Nephron (organoid): ENCODE data around the gene ERGIC3.
A peak's percentile ranks its signal among the peaks of the same experiment; 100 is the strongest.

Experiments used
- H3K27ac Mint-ChIP-seq, 3 experiments: 2 replicates each; pipeline ENCODE4 v1.8.0; 2020; ENCODE audit warnings: mixed read lengths in 3 of 3, mild to moderate bottlenecking in 2 of 3, moderate library complexity in 1 of 3
- H3K27me3 Mint-ChIP-seq: 2 replicates; pipeline ENCODE4 v1.8.0; 2021; ENCODE audit warnings: low read depth, mild to moderate bottlenecking, moderate library complexity, mixed read lengths
- H3K36me3 Mint-ChIP-seq: 2 replicates; pipeline ENCODE4 v1.8.0; 2020; ENCODE audit warnings: low read depth, mixed read lengths
- H3K4me1 Mint-ChIP-seq: 2 replicates; pipeline ENCODE4 v1.8.0; 2020; ENCODE audit warnings: mixed read lengths
- H3K4me3 Mint-ChIP-seq, 3 experiments: 2 replicates each; pipeline ENCODE4 v1.8.0; 2020; ENCODE audit warnings: mild to moderate bottlenecking in 3 of 3, mixed read lengths in 3 of 3, moderate library complexity in 2 of 3
- H3K9me3 Mint-ChIP-seq: 2 replicates; pipeline ENCODE4 v1.8.0; 2020; ENCODE audit warnings: mixed read lengths
- CTCF ChIP-seq, 3 experiments: fragments of 200-600 bp; sonication (generic); IDR thresholded peaks; one replicate each; pipeline ENCODE4 v1.5.0; 2021; ENCODE audit warnings: antibody characterized with exemption in 3 of 3; ENCODE audit not compliant: unreplicated experiment in 3 of 3

The ERGIC3 gene

DNA sequence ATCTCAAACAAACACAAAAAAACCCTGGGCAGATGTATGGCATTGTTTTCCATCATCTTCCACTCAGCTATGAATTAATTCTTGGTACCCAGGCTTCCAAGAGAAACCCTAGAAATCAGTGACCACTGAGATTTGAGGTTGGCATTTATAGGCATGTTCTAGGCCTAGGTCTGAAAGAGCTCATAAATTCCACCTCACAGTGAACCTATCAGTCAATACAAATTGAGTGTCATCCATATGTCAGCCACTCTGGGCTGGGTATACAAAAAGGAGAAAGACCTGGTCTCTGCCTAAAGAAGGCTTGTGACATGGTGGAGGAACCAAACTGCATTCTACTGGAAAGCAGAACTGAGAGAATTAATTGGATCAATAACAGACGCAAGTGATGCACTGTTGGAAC is 42.6 kb upstream of the ERGIC3 start:
- H3K27me3 Mint-ChIP-seq: no peaks in the 10 kb centered on the region
- no peak overlapping the region for H3K27ac Mint-ChIP-seq
- peaks cover 76% of the 10 kb centered on the region for H3K36me3 Mint-ChIP-seq
- H3K9me3 Mint-ChIP-seq: no peaks in the 10 kb centered on the region
- no peak for TF ChIP-seq CTCF (IDR thresholded peaks at IDR 0.05; ENCODE audit: unreplicated experiment in 3 of 3)
- peaks cover 55% of the 10 kb centered on the region for H3K4me1 Mint-ChIP-seq
- H3K4me3 Mint-ChIP-seq: no peak overlapping the region

GRCh38 chr20:35502352-35502751 is 39.5 kb upstream of the ERGIC3 start:
- Mint-ChIP-seq H3K27me3 (no peaks in the 10 kb centered on the region), H3K4me3 (no peak overlapping the region), H3K9me3 (no peaks in the 10 kb centered on the region), H3K4me1 (peaks cover 39% of the 10 kb centered on the region), H3K27ac (no peak overlapping the region), H3K36me3 (peaks cover 77% of the 10 kb centered on the region)
- no peak for TF ChIP-seq CTCF (IDR thresholded peaks at IDR 0.05; ENCODE audit: unreplicated experiment in 3 of 3)

DNA sequence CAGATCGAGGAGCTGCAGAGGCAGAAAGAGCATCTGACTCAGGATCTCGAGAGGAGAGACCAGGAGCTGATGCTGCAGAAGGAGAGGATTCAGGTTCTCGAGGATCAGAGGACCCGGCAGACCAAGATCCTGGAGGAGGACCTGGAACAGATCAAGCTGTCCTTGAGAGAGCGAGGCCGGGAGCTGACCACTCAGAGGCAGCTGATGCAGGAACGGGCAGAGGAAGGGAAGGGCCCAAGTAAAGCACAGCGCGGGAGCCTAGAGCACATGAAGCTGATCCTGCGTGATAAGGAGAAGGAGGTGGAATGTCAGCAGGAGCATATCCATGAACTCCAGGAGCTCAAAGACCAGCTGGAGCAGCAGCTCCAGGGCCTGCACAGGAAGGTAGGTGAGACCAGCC is 38.6 kb upstream of the ERGIC3 start:
- TF ChIP-seq CTCF (IDR thresholded peaks at IDR 0.05; ENCODE audit: unreplicated experiment in 3 of 3): no peak
- H3K27ac Mint-ChIP-seq: peak overlapping the region in 1 of 3 experiments; percentile 22
- no peaks in the 10 kb centered on the region for H3K27me3 Mint-ChIP-seq
- H3K36me3 Mint-ChIP-seq: peaks cover 75% of the 10 kb centered on the region
- H3K9me3 Mint-ChIP-seq: no peaks in the 10 kb centered on the region
- no peak overlapping the region for H3K4me3 Mint-ChIP-seq
- H3K4me1 Mint-ChIP-seq: peaks cover 30% of the 10 kb centered on the region

- no peaks in the 10 kb centered on the region for H3K9me3 Mint-ChIP-seq
- H3K36me3 Mint-ChIP-seq: peaks cover 77% of the 10 kb centered on the region
- H3K27ac Mint-ChIP-seq: peak overlapping the region in 2 of 3 experiments; percentile 22 to 34
- no peaks in the 10 kb centered on the region for H3K27me3 Mint-ChIP-seq
- H3K4me3 Mint-ChIP-seq: no peak overlapping the region
- TF ChIP-seq CTCF (IDR thresholded peaks at IDR 0.05; ENCODE audit: unreplicated experiment in 3 of 3): no peak
- H3K4me1 Mint-ChIP-seq: peaks cover 30% of the 10 kb centered on the region
These were observed 37.9 kb upstream of the ERGIC3 start for GRCh38 chr20:35503841-35504561.

DNA sequence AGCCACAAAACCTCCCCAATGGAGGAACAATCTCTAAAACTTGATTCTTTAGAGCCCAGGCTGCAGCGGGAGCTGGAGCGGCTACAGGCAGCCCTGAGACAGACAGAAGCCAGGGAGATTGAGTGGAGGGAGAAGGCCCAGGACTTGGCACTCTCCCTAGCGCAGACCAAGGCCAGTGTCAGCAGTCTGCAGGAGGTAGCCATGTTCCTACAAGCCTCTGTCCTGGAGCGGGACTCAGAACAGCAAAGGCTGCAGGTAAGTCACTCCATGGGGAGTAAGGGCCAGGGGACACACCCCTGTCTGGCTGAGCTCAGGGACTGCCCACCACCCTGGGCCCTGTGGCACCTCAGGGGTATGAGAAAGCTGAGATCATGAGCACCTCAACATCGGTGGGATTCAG is 37.1 kb upstream of the ERGIC3 start:
- Mint-ChIP-seq H3K4me1 (peaks cover 30% of the 10 kb centered on the region), H3K9me3 (no peaks in the 10 kb centered on the region), H3K27ac (peak overlapping the region in 1 of 3 experiments; percentile 22), H3K4me3 (no peak overlapping the region), H3K27me3 (no peaks in the 10 kb centered on the region), H3K36me3 (peaks cover 77% of the 10 kb centered on the region)
- no peak for TF ChIP-seq CTCF (IDR thresholded peaks at IDR 0.05; ENCODE audit: unreplicated experiment in 3 of 3)

- peaks cover 30% of the 10 kb centered on the region for H3K4me1 Mint-ChIP-seq
- no peaks in the 10 kb centered on the region for H3K9me3 Mint-ChIP-seq
- no peak for TF ChIP-seq CTCF (IDR thresholded peaks at IDR 0.05; ENCODE audit: unreplicated experiment in 3 of 3)
- H3K27me3 Mint-ChIP-seq: no peaks in the 10 kb centered on the region
- H3K27ac Mint-ChIP-seq: no peak overlapping the region
- peaks cover 64% of the 10 kb centered on the region for H3K36me3 Mint-ChIP-seq
- no peak overlapping the region for H3K4me3 Mint-ChIP-seq
These were observed 35.7 kb upstream of the ERGIC3 start for GRCh38 chr20:35506179-35506578.
